ENCODE measurements around the gene ELOVL1.

DNA sequence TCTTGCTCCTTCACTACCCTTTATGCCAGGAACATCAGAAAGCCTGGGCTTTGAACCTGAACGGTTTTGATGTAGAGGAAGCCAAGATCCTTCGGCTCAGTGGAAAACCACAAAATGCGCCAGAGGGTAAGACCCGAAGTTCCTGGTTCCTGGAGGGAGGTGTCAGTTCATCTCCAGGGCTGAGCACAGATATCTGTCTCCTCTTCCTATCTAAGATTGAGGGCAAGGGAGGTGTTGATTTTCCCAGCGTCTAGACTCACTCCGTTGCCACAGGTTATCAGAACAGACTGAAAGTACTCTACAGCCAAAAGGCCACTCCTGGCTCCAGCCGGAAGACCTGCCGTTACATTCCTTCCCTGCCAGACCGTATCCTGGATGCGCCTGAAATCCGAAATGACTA lies 8.1 kb downstream of the ELOVL1 start:
- TF ChIP-seq, protein P1, sequence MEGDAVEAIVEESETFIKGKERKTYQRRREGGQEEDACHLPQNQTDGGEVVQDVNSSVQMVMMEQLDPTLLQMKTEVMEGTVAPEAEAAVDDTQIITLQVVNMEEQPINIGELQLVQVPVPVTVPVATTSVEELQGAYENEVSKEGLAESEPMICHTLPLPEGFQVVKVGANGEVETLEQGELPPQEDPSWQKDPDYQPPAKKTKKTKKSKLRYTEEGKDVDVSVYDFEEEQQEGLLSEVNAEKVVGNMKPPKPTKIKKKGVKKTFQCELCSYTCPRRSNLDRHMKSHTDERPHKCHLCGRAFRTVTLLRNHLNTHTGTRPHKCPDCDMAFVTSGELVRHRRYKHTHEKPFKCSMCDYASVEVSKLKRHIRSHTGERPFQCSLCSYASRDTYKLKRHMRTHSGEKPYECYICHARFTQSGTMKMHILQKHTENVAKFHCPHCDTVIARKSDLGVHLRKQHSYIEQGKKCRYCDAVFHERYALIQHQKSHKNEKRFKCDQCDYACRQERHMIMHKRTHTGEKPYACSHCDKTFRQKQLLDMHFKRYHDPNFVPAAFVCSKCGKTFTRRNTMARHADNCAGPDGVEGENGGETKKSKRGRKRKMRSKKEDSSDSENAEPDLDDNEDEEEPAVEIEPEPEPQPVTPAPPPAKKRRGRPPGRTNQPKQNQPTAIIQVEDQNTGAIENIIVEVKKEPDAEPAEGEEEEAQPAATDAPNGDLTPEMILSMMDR (IDR thresholded peaks at IDR 0.05): no peak
- no peak for TF ChIP-seq POLR2A (IDR thresholded peaks at IDR 0.05)
